Transverse colon (tissue), 3 donors: ENCODE data around the gene FAM120AOS.

Experiments
- POLR2A ChIP-seq: fragments of 450-650 bp; IDR thresholded peaks from one replicate; pipeline ENCODE4 v1.6.1; 2016; ENCODE audit warnings: antibody characterized with exemption, mild to moderate bottlenecking, moderate library complexity
- TF ChIP-seq, protein P1 (sequence below), 5 experiments: fragments of 200-600 bp in 3 of 5; fragments of 450-650 bp in 2 of 5; sonication (generic) in 3 of 5; IDR thresholded peaks; 1 replicate in 2 of 5; 2 replicates in 3 of 5; pipeline ENCODE4 v1.5.1; 2016 to 2017; ENCODE audit warnings: antibody characterized with exemption in 5 of 5, inconsistent platforms in 3 of 5, mild to moderate bottlenecking in 2 of 5, moderate library complexity in 1 of 5

GRCh38 chr9:93415176-93415690 is 38.1 kb downstream of the FAM120AOS start:
- TF ChIP-seq, protein P1, sequence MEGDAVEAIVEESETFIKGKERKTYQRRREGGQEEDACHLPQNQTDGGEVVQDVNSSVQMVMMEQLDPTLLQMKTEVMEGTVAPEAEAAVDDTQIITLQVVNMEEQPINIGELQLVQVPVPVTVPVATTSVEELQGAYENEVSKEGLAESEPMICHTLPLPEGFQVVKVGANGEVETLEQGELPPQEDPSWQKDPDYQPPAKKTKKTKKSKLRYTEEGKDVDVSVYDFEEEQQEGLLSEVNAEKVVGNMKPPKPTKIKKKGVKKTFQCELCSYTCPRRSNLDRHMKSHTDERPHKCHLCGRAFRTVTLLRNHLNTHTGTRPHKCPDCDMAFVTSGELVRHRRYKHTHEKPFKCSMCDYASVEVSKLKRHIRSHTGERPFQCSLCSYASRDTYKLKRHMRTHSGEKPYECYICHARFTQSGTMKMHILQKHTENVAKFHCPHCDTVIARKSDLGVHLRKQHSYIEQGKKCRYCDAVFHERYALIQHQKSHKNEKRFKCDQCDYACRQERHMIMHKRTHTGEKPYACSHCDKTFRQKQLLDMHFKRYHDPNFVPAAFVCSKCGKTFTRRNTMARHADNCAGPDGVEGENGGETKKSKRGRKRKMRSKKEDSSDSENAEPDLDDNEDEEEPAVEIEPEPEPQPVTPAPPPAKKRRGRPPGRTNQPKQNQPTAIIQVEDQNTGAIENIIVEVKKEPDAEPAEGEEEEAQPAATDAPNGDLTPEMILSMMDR (IDR thresholded peaks at IDR 0.05): no peak
- no peak for TF ChIP-seq POLR2A
